PC-9 (cell line): ENCODE measurements around the gene PRKCH. TPM values are rescaled to one million over a fixed set of nuclear protein-coding genes. Genes with fewer than 3 reads are reported as not detected.
A peak's percentile ranks its signal among the peaks of the same experiment; 100 is the strongest.

Source experiments
- BruUV-seq: library from RNA; stranded (reverse); fragments of 400-500 nt; replicated peaks from 2 replicates; lab custom pipeline; 2021; lab: Mats Ljungman, UMichigan
- CTCF ChIA-PET: fragments of 300-600 bp; sonication (Branson Sonifier 250); formaldehyde crosslinking; loops from one replicate; lab custom pipeline; 2022; ENCODE audit warnings: antibody characterized with exemption; lab: Charles Lee
- POLR2A ChIA-PET: fragments of 300-600 bp; sonication (Branson Sonifier 250); formaldehyde crosslinking; loops from one replicate; lab custom pipeline; 2022; ENCODE audit warnings: antibody characterized with exemption; ENCODE audit not compliant: unreplicated experiment; lab: Charles Lee
- DNase-seq, 2 experiments: peaks; one replicate each; pipeline versions ENCODE4 v3.0.0 to v3.0.0-alpha.2; 2015 to 2022; ENCODE audit warnings: mixed read lengths in 1 of 2
- H2AFZ ChIP-seq: fragments of 200-600 bp; sonication (generic); 2 replicates; pipeline ENCODE4 v1.8.1; 2017; ENCODE audit warnings: antibody characterized with exemption
- H3F3A ChIP-seq: fragments of 200-600 bp; sonication (generic); 2 replicates; pipeline ENCODE4 v1.8.1; 2017; ENCODE audit warnings: antibody characterized with exemption, mild to moderate bottlenecking, low read depth; ENCODE audit not compliant: insufficient read depth
- H3K27ac ChIP-seq: fragments of 200-600 bp; sonication (generic); 2 replicates; pipeline ENCODE4 v1.6.1; 2016; ENCODE audit warnings: mixed run types
- H3K27me3 ChIP-seq: fragments of 200-600 bp; sonication (generic); 2 replicates; pipeline ENCODE4 v1.6.1; 2016; ENCODE audit warnings: low read depth, mixed run types; ENCODE audit not compliant: insufficient read depth
- H3K36me3 ChIP-seq: fragments of 200-600 bp; sonication (generic); 2 replicates; pipeline ENCODE4 v1.6.1; 2016; ENCODE audit warnings: low read depth, mixed run types
- H3K4me1 ChIP-seq: fragments of 200-600 bp; sonication (generic); replicated peaks from 2 replicates; pipeline ENCODE4 v1.6.1; 2016; ENCODE audit warnings: mixed run types; ENCODE audit not compliant: insufficient read depth
- H3K4me2 ChIP-seq: fragments of 200-600 bp; sonication (generic); 2 replicates; pipeline ENCODE4 v1.6.1; 2017; ENCODE audit warnings: mixed run types
- H3K4me3 ChIP-seq: fragments of 200-600 bp; sonication (generic); 2 replicates; pipeline ENCODE4 v1.6.1; 2016; ENCODE audit warnings: mixed run types
- H3K79me2 ChIP-seq: fragments of 200-600 bp; sonication (generic); 2 replicates; pipeline ENCODE4 v1.6.1; 2017; ENCODE audit warnings: low read depth, mixed run types
- H3K9me2 ChIP-seq: fragments of 200-600 bp; sonication (generic); 2 replicates; pipeline ENCODE4 v1.8.1; 2017; ENCODE audit warnings: mild to moderate bottlenecking; ENCODE audit not compliant: insufficient read depth
- H3K9me3 ChIP-seq: fragments of 200-600 bp; sonication (generic); 2 replicates; pipeline ENCODE4 v1.8.1; 2016; ENCODE audit warnings: low read depth; ENCODE audit not compliant: insufficient read depth
- H4K20me1 ChIP-seq: fragments of 200-600 bp; sonication (generic); 2 replicates; pipeline ENCODE4 v1.8.1; 2017; ENCODE audit not compliant: insufficient read depth
- EZH2 ChIP-seq: fragments of 200-600 bp; sonication (generic); IDR thresholded peaks from 2 replicates; pipeline ENCODE4 v1.8.0; 2017; ENCODE audit warnings: antibody characterized with exemption, low read depth
- intact Hi-C: fragments of 100-400 bp; cut with micrococcal nuclease; formaldehyde crosslinking; loops from one replicate; pipeline ENCODE4 v1.10.0; 2022; ENCODE audit not compliant: unreplicated experiment
- total RNA-seq: library from RNA; stranded (reverse); gene quantifications from 2 replicates; pipeline ENCODE4 v1.2.3, GENCODE V29; 2021
- TF ChIP-seq, protein P1 (sequence below): fragments of 200-600 bp; sonication (generic); conservative IDR thresholded peaks from 2 replicates; pipeline ENCODE4 v1.6.1; 2017; ENCODE audit warnings: mixed run types, antibody characterized with exemption, mild to moderate bottlenecking, moderate library complexity

Gene PRKCH
- total RNA-seq, 1 experiment from 2014 or later, result 32.4 TPM

DNA sequence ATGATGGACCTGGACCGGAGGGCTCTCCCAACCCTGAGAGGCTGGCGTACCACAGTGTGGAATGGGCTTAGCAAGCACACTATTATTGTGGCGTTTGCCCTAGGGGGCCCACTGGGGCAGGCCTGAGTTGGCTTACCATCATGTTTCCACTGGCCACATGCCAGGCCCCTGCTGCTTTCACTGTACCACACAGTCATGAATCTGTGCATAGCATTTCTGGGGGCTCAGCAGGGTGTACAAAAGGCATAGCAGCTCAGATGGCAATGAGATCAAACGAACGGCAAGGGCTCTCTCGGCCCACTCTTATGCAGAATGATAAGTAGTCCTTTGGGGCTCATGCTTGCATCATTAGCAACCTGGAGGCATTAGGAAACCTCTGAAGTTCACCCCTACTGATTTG, 236.9 kb downstream of the PRKCH start:
- H3K4me3 ChIP-seq, result no peak overlapping the region
- no peak overlapping the region for H2AFZ ChIP-seq
- ChIA-PET CTCF (no interaction called here), POLR2A (interaction anchor here (0.5 kb wide), 1 partner anchor 12 kb away, joined by 3 read pairs; no protein-coding TSS in a partner anchor)
- H3K9me2 ChIP-seq, result no peaks in the 10 kb centered on the region
- no peaks in the 10 kb centered on the region for H3K36me3 ChIP-seq
- BruUV-seq, result no TSS peak
- intact Hi-C loops, result no loop called here
- H3K27ac ChIP-seq, result no peak overlapping the region
- H3K9me3 ChIP-seq, result peaks cover 4% of the 10 kb centered on the region; the same call in 1 of the 2 replicates
- no peaks in the 10 kb centered on the region for H4K20me1 ChIP-seq
- H3K4me1 ChIP-seq, result peaks cover 78% of the 10 kb centered on the region
- no peak for DNase-seq
- H3K4me2 ChIP-seq, result no peak overlapping the region
- TF ChIP-seq, protein P1, sequence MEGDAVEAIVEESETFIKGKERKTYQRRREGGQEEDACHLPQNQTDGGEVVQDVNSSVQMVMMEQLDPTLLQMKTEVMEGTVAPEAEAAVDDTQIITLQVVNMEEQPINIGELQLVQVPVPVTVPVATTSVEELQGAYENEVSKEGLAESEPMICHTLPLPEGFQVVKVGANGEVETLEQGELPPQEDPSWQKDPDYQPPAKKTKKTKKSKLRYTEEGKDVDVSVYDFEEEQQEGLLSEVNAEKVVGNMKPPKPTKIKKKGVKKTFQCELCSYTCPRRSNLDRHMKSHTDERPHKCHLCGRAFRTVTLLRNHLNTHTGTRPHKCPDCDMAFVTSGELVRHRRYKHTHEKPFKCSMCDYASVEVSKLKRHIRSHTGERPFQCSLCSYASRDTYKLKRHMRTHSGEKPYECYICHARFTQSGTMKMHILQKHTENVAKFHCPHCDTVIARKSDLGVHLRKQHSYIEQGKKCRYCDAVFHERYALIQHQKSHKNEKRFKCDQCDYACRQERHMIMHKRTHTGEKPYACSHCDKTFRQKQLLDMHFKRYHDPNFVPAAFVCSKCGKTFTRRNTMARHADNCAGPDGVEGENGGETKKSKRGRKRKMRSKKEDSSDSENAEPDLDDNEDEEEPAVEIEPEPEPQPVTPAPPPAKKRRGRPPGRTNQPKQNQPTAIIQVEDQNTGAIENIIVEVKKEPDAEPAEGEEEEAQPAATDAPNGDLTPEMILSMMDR, result no peak
- no peak for TF ChIP-seq EZH2
- H3K79me2 ChIP-seq, result peaks cover 5% of the 10 kb centered on the region
- no peaks in the 10 kb centered on the region for H3K27me3 ChIP-seq
- peaks cover 73% of the 10 kb centered on the region for H3F3A ChIP-seq

DNA sequence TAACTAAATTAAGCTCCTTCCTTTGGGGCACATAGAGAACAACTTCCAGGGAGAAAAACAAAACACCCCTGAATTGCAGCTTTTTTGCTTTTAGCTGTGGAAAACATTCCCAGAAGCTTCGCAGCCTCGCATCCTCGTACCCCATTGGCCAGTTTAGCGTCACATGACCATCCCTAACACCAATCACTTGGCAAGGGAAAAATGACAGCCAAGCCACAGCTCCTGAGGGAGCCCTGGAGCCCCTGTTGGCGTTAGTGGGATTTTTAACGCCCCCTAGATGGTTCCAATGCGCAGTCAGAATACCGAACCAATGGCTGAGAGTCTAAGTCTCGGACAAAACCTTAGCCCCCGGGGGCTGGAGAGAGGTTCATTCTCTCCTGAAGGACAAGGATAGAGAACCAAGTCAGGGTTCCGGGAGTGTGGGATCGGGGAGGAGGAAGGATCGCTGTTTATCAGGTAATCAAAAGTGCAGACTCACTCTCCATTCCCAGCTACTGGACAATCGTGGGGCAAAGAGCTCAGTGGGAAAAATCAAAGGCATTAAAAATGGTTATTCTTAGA, 238.3 kb downstream of the PRKCH start:
- H3K4me2 ChIP-seq, result peak overlapping the region; percentile 79
- H3K36me3 ChIP-seq, result no peaks in the 10 kb centered on the region
- H3F3A ChIP-seq, result peaks cover 73% of the 10 kb centered on the region
- TF ChIP-seq EZH2, result no peak
- TF ChIP-seq, protein P1, result no peak
- H3K9me3 ChIP-seq, result peaks cover 4% of the 10 kb centered on the region; the same call in 1 of the 2 replicates
- no peaks in the 10 kb centered on the region for H4K20me1 ChIP-seq
- POLR2A ChIA-PET, result interaction anchor here (0.6 to 1.4 kb wide), 5 partner anchors 22 to 202 kb away, joined by 3 to 20 read pairs (median 7); partner anchors contain the start of genes HIF1A and SNAPC1
- H3K9me2 ChIP-seq, result no peaks in the 10 kb centered on the region
- peaks cover 13% of the 10 kb centered on the region for H3K79me2 ChIP-seq
- peak in 1 of 2 experiments; percentile 72 for DNase-seq
- H2AFZ ChIP-seq, result no peak overlapping the region
- no peaks in the 10 kb centered on the region for H3K27me3 ChIP-seq
- BruUV-seq, result no TSS peak
- CTCF ChIA-PET, result interaction anchor here (0.5 to 1.1 kb wide), 4 partner anchors 10 to 192 kb away, joined by 3 read pairs; no protein-coding TSS in a partner anchor
- no peak overlapping the region for H3K4me3 ChIP-seq
- H3K27ac ChIP-seq, result peak overlapping the region; percentile 98
- intact Hi-C loops, result loop anchor here (5.0 kb wide), 1 partner anchor 278 kb away; no protein-coding TSS in a partner anchor
- H3K4me1 ChIP-seq, result peaks cover 79% of the 10 kb centered on the region

DNA sequence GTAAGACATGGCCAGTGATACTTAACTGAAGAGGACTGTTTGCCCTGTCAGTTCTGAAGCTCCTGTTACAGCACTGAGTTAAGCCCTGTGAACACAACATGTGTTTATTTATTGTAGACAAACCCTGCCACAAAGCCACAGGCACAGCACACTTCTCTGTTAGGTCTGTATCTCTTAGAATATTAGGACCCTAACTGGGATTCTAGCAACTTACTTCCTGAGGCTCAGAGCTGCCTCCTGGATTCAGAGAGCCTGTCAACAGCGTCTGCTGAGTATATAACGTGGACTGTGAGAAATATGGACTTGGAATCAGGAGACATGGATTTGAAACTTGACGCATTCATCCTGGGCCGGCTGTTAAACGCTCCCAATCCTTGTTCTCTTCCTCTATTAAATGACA, 238.9 kb downstream of the PRKCH start:
- peaks cover 4% of the 10 kb centered on the region; the same call in 1 of the 2 replicates for H3K9me3 ChIP-seq
- BruUV-seq, result no TSS peak
- peaks cover 73% of the 10 kb centered on the region for H3F3A ChIP-seq
- TF ChIP-seq, protein P1, result no peak
- TF ChIP-seq EZH2, result no peak
- no peaks in the 10 kb centered on the region for H3K27me3 ChIP-seq
- intact Hi-C loops, result loop anchor here (5.0 kb wide), 1 partner anchor 277 kb away; no protein-coding TSS in a partner anchor
- H2AFZ ChIP-seq, result no peak overlapping the region
- peaks cover 13% of the 10 kb centered on the region for H3K79me2 ChIP-seq
- CTCF ChIA-PET, result interaction anchor here (0.5 to 0.6 kb wide), 3 partner anchors 61 to 137 kb away, joined by 3 to 4 read pairs (median 4); no protein-coding TSS in a partner anchor
- H3K4me2 ChIP-seq, result peak overlapping the region; percentile 79
- H3K4me1 ChIP-seq, result peaks cover 79% of the 10 kb centered on the region
- H4K20me1 ChIP-seq, result no peaks in the 10 kb centered on the region
- H3K9me2 ChIP-seq, result no peaks in the 10 kb centered on the region
- no peak for DNase-seq
- H3K36me3 ChIP-seq, result no peaks in the 10 kb centered on the region
- H3K27ac ChIP-seq, result peak overlapping the region; percentile 98
- POLR2A ChIA-PET, result interaction anchor here (0.6 to 1.4 kb wide), 2 partner anchors 21 to 135 kb away, joined by 7 to 20 read pairs; partner anchors contain the start of gene HIF1A
- no peak overlapping the region for H3K4me3 ChIP-seq
